GM12878 (cell line): ENCODE results near the gene GGN. TPM values are rescaled to one million over a fixed set of nuclear protein-coding genes. Genes with fewer than 3 reads are reported as not detected.

Source experiments
- ATAC-seq: fragments of 200-7000 bp; cut with Tn5 transposase; 3 replicates; pipeline ENCODE4 v1.9.1; 2020; ENCODE audit warnings: mild to moderate bottlenecking, moderate library complexity
- BruUV-seq: library from RNA; stranded (reverse); fragments of 400-500 nt; replicated peaks from 2 replicates; lab custom pipeline; 2021; lab: Mats Ljungman, UMichigan
- CTCF ChIA-PET: fragments of 300-600 bp; sonication (Branson Sonifier 250); formaldehyde crosslinking; extraction: SDS; loops from one replicate; lab custom pipeline; 2021; ENCODE audit warnings: inconsistent platforms; lab: Yijun Ruan, JAX
- POLR2A ChIA-PET: fragments of 350-600 bp; formaldehyde crosslinking; extraction: SDS; loops from one replicate; lab custom pipeline; 2021; ENCODE audit warnings: inconsistent platforms; lab: Charles Lee
- RAD21 ChIA-PET: fragments of 300-600 bp; sonication (Branson Sonifier 250); formaldehyde crosslinking; loops from one replicate; lab custom pipeline; 2023; ENCODE audit warnings: antibody characterized with exemption; ENCODE audit not compliant: unreplicated experiment; lab: Charles Lee
- SMC1A ChIA-PET: fragments of 300-600 bp; sonication (Branson Sonifier 250); formaldehyde crosslinking; loops from one replicate; lab custom pipeline; 2023; ENCODE audit not compliant: unreplicated experiment, uncharacterized antibody; lab: Charles Lee
- DNase-seq: peaks from one replicate; pipeline ENCODE4 v3.0.0-alpha.2; 2011; ENCODE audit warnings: low read depth, low spot score
- FAIRE-seq: peaks from 3 replicates; lab custom pipeline; 2011; peaks lifted over from hg19 to GRCh38; lab: Jason Lieb, UNC
- H2AFZ ChIP-seq: 2 replicates; pipeline ENCODE4 v1.6.0; 2011; ENCODE audit warnings: low read depth, low read length, control low read depth; ENCODE audit not compliant: control insufficient read depth
- H3K27ac ChIP-seq: 2 replicates; pipeline ENCODE4 v1.5.1; 2011; ENCODE audit warnings: control low read depth; ENCODE audit not compliant: control insufficient read depth, insufficient read depth
- H3K27me3 ChIP-seq, 2 experiments: replicated peaks in 1 of 2; 2 replicates each; pipeline versions ENCODE4 v1.6.0 to v1.6.1; 2011; ENCODE audit warnings: low read length in 1 of 2; ENCODE audit not compliant: control insufficient read depth in 2 of 2, insufficient read depth in 2 of 2
- H3K36me3 ChIP-seq, 2 experiments: 2 replicates each; pipeline ENCODE4 v1.5.1; 2011; ENCODE audit warnings: low read length in 1 of 2; ENCODE audit not compliant: control insufficient read depth in 2 of 2, insufficient read depth in 2 of 2
- H3K4me1 ChIP-seq: 2 replicates; pipeline ENCODE4 v1.6.1; 2011; ENCODE audit warnings: mild to moderate bottlenecking, low read length, moderate library complexity, mixed read lengths; ENCODE audit not compliant: control insufficient read depth, insufficient read depth
- H3K4me2 ChIP-seq: 2 replicates; pipeline ENCODE4 v1.6.0; 2011; ENCODE audit warnings: control low read depth; ENCODE audit not compliant: control insufficient read depth, insufficient read depth
- H3K4me3 ChIP-seq: fragments of 200-600 bp; sonication (generic); 2 replicates; pipeline ENCODE4 v1.5.1; 2016
- H3K79me2 ChIP-seq: 2 replicates; pipeline ENCODE4 v1.6.0; 2011; ENCODE audit warnings: low read length; ENCODE audit not compliant: control insufficient read depth, insufficient read depth
- H3K9ac ChIP-seq: 2 replicates; pipeline ENCODE4 v1.8.0; 2011; ENCODE audit warnings: low read length, control low read depth, mixed read lengths; ENCODE audit not compliant: control insufficient read depth, insufficient read depth
- H3K9me3 ChIP-seq: replicated peaks from 3 replicates; pipeline ENCODE4 v1.5.1; 2011; ENCODE audit warnings: mild to moderate bottlenecking, low read length; ENCODE audit not compliant: control insufficient read depth, insufficient read depth
- H4K20me1 ChIP-seq: 2 replicates; pipeline ENCODE4 v1.6.0; 2011; ENCODE audit not compliant: control insufficient read depth, insufficient read depth
- DPF2 ChIP-seq: fragments of 450-650 bp; IDR thresholded peaks from 2 replicates; pipeline ENCODE4 v1.6.1; 2017; ENCODE audit warnings: mild to moderate bottlenecking
- ESRRA ChIP-seq: IDR thresholded peaks from 2 replicates; pipeline ENCODE4 v1.6.1; 2012; ENCODE audit warnings: mild to moderate bottlenecking, low read length, improper control_type of control experiment
- NFIC ChIP-seq: IDR thresholded peaks from 2 replicates; pipeline ENCODE4 v1.6.1; 2012; ENCODE audit warnings: low read depth, mild to moderate bottlenecking, inconsistent platforms, low read length, moderate library complexity
- NRF1 ChIP-seq: conservative IDR thresholded peaks from 2 replicates; pipeline ENCODE4 v1.6.1; 2011; ENCODE audit warnings: mild to moderate bottlenecking, low read depth, low read length, improper control_type of control experiment
- RAD51 ChIP-seq: fragments of 450-650 bp; IDR thresholded peaks from 2 replicates; pipeline ENCODE4 v1.6.1; 2016; ENCODE audit warnings: moderate library complexity, mild to moderate bottlenecking, inconsistent platforms
- SREBF1 ChIP-seq: IDR thresholded peaks from 2 replicates; pipeline ENCODE4 v1.6.1; 2012; ENCODE audit warnings: mild to moderate bottlenecking, low read length
- STAT3 ChIP-seq: IDR thresholded peaks from 2 replicates; pipeline ENCODE4 v1.6.1; 2011; ENCODE audit warnings: low read depth, low read length, improper control_type of control experiment
- WGBS: methylation state at CpG from one replicate; pipeline ENCODE4 v1.1.6; 2016; ENCODE audit warnings: low lambda C conversion rate; ENCODE audit not compliant: insufficient replicate concordance, insufficient coverage; ENCODE audit errors: missing lambda C conversion rate; 5-methylcytosine and 5-hydroxymethylcytosine counted together
- in situ Hi-C: fragments of 300-500 bp; cut with MboI; formaldehyde crosslinking; loops from 9 replicates; pipeline ENCODE4 v1.14.3; 2018; ENCODE audit warnings: mixed read lengths
- intact Hi-C: fragments of 100-400 bp; cut with micrococcal nuclease; formaldehyde crosslinking; loops from one replicate; pipeline ENCODE4 v1.14.2; 2022; ENCODE audit not compliant: unreplicated experiment
- polyA plus RNA-seq, 11 experiments: library from polyadenylated mRNA; depleted of rRNA in 4 of 11; unstranded in 6 of 11; stranded (reverse) in 5 of 11; fragments of >200 nt; fragmentation: Nextera tagmentation in 4 of 11; fragmentation: Illumina TruSeq in 1 of 11; extraction: Ambion mirVana in 4 of 11; extraction: Trizol in 1 of 11; gene quantifications; 1 replicate in 1 of 11; 2 replicates in 10 of 11; pipeline versions ENCODE4 v1.2.1 to v1.2.3, GENCODE V29; 2011 to 2016; ENCODE audit warnings: inconsistent platforms in 2 of 11, missing spikeins in 2 of 11, low read depth in 1 of 11
- total RNA-seq, 4 experiments: library from RNA; depleted of rRNA in 3 of 4; stranded (reverse); fragments of >200 nt in 3 of 4; fragmentation: Illumina TruSeq in 1 of 4; extraction: Trizol in 1 of 4; gene quantifications; 2 replicates each; pipeline versions ENCODE4 v1.2.1 to v1.2.3, GENCODE V29; 2013 to 2021
- TF ChIP-seq, protein P1 (sequence below): fragments of 450-650 bp; IDR thresholded peaks from 2 replicates; pipeline ENCODE4 v1.6.1; 2016; ENCODE audit warnings: mild to moderate bottlenecking
- TF ChIP-seq, protein P2 (sequence below): IDR thresholded peaks from 2 replicates; pipeline ENCODE4 v1.6.1; 2011; ENCODE audit warnings: borderline replicate concordance, low read depth, mild to moderate bottlenecking, moderate library complexity, low read length; ENCODE audit not compliant: insufficient read depth, poor library complexity, severe bottlenecking
- TF ChIP-seq, protein P3 (sequence below): fragments of 450-650 bp; IDR thresholded peaks from 2 replicates; pipeline ENCODE4 v1.6.1; 2016; ENCODE audit warnings: mild to moderate bottlenecking
- TF ChIP-seq, protein P4 (sequence below): IDR thresholded peaks from 2 replicates; pipeline ENCODE4 v1.6.1; 2011; ENCODE audit warnings: borderline replicate concordance, low read depth, mild to moderate bottlenecking, moderate library complexity, mixed read lengths, low read length; ENCODE audit not compliant: insufficient read depth; ENCODE audit errors: extremely low read length
- TF ChIP-seq, protein P5 (sequence below): IDR thresholded peaks from 2 replicates; pipeline ENCODE4 v1.6.1; 2012; ENCODE audit warnings: low read depth, low read length, improper control_type of control experiment
- TF ChIP-seq, protein P6 (sequence below): IDR thresholded peaks from 2 replicates; pipeline ENCODE4 v1.6.1; 2012; ENCODE audit warnings: low read depth, low read length, improper control_type of control experiment

GGN gene
- total and polyA plus RNA-seq, 10 of the 15 experiments (the other 5 are each of a cell fraction or from before 2014, with no cell fraction given), result not detected

DNA sequence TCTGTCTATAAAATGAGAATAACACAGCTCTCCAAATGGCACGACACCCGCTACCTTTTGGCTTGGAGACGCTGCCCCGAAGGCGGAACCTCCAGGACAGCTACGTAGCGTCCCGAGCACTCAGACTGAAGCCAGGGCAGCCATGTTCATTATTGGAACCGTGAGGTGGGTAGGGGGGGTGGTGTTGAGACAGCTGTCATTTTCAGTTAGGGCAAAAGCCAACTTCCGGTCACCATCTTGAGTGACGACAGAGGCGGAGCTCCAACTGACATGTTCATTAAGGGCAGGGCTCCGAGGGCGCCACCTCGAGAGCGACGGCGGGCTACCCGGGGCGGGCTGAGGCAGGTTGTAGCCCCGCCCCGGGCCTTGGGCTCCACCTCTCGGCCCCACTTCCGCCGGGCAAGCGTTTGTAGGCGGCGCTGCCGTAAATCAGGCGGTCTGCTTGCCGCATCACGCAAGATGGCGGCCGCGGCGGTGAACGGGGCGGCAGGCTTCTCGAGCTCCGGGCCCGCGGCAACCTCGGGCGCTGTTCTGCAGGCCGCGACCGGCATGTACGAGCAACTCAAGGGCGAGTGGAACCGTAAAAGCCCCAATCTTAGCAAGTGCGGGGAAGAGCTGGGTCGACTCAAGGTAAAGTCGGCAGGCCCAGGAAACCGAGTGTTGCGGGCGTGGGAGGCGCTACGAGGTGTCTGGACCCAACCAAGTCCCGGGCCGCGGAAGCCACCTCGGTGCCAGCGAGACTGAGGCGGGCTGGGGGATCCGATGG is 13.3 kb downstream of the GGN start, which contains the start of gene PSMD8:
Gene PSMD8 (plus strand): TSS at position 240 of the 766 bp plus-strand sequence. CDS start 31 bp downstream, at position 271.
- peaks cover 28% of the 10 kb centered on the region for H3K79me2 ChIP-seq
- peak; percentile 99 for DNase-seq
- peak within 1 kb of the TSS; percentile 88 for H3K27ac ChIP-seq
- H3K4me2 ChIP-seq, result peak within 1 kb of the TSS; percentile 97
- intact Hi-C loops, result loop anchor here (1.0 kb wide), 1 partner anchor 39 kb away; the partner anchor contains the start of gene CATSPERG
- H3K9me3 ChIP-seq, result no peaks in the 10 kb centered on the region
- H4K20me1 ChIP-seq, result no peaks in the 10 kb centered on the region
- WGBS, result under 1% methylated on average over 65 of the region's 65 CpGs
- BruUV-seq, result no TSS peak
- H3K9ac ChIP-seq, result peak within 1 kb of the TSS; percentile 89
- ChIA-PET SMC1A (interaction anchor here (0.6 to 1.7 kb wide), 9 partner anchors 28 to 475 kb away, joined by 3 to 21 read pairs (median 5); partner anchors contain the start of genes ACTN4, CATSPERG and FAM98C), CTCF (interaction anchor here (0.6 to 2.8 kb wide), 16 partner anchors 13 to 556 kb away, joined by 3 to 34 read pairs (median 4); partner anchors contain the start of genes CATSPERG, FAM98C, GGN and MRPS12), POLR2A (interaction anchor here (0.5 to 2.6 kb wide), 16 partner anchors 10 to 909 kb away, joined by 3 to 26 read pairs (median 4); partner anchors contain the start of genes CATSPERG, FAM98C, GGN and NFKBIB), RAD21 (interaction anchor here (0.5 to 4.8 kb wide), 18 partner anchors 13 to 556 kb away, joined by 3 to 46 read pairs (median 4); partner anchors contain the start of genes ACTN4, CATSPERG, EIF3K and FAM98C)
- H2AFZ ChIP-seq, result peak within 1 kb of the TSS; percentile 99
- peaks cover 14% of the 10 kb centered on the region for H3K4me1 ChIP-seq
- FAIRE-seq, result peak; percentile 100
- in situ Hi-C loops, result loop anchor here (5.0 kb wide), 1 partner anchor 37 kb away; the partner anchor contains the start of gene CATSPERG
- H3K4me3 ChIP-seq, result peak within 1 kb of the TSS; percentile 81
- peaks cover 2 to 10% of the 10 kb centered on the region in 2 experiments; a peak in 3 of 4 replicates for H3K36me3 ChIP-seq
- H3K27me3 ChIP-seq, result peaks cover 0 to 2% of the 10 kb centered on the region in 2 experiments; a peak in 1 of 4 replicates
- ATAC-seq, result peak; percentile 99
- no peak for TF ChIP-seq ESRRA
- TF ChIP-seq, protein P1, sequence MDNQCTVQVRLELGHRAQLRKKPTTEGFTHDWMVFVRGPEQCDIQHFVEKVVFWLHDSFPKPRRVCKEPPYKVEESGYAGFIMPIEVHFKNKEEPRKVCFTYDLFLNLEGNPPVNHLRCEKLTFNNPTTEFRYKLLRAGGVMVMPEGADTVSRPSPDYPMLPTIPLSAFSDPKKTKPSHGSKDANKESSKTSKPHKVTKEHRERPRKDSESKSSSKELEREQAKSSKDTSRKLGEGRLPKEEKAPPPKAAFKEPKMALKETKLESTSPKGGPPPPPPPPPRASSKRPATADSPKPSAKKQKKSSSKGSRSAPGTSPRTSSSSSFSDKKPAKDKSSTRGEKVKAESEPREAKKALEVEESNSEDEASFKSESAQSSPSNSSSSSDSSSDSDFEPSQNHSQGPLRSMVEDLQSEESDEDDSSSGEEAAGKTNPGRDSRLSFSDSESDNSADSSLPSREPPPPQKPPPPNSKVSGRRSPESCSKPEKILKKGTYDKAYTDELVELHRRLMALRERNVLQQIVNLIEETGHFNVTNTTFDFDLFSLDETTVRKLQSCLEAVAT, result peak; percentile 52; the same call in 1 of the 2 replicates
- TF ChIP-seq, protein P2, sequence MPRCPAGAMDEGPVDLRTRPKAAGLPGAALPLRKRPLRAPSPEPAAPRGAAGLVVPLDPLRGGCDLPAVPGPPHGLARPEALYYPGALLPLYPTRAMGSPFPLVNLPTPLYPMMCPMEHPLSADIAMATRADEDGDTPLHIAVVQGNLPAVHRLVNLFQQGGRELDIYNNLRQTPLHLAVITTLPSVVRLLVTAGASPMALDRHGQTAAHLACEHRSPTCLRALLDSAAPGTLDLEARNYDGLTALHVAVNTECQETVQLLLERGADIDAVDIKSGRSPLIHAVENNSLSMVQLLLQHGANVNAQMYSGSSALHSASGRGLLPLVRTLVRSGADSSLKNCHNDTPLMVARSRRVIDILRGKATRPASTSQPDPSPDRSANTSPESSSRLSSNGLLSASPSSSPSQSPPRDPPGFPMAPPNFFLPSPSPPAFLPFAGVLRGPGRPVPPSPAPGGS, result peak; percentile 12
- TF ChIP-seq NFIC, result no peak
- TF ChIP-seq DPF2, result peak; percentile 69; the same call in 1 of the 2 replicates
- no peak for TF ChIP-seq SREBF1
- TF ChIP-seq, protein P3, sequence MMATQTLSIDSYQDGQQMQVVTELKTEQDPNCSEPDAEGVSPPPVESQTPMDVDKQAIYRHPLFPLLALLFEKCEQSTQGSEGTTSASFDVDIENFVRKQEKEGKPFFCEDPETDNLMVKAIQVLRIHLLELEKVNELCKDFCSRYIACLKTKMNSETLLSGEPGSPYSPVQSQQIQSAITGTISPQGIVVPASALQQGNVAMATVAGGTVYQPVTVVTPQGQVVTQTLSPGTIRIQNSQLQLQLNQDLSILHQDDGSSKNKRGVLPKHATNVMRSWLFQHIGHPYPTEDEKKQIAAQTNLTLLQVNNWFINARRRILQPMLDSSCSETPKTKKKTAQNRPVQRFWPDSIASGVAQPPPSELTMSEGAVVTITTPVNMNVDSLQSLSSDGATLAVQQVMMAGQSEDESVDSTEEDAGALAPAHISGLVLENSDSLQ, result peak; percentile 96
- TF ChIP-seq, protein P4, sequence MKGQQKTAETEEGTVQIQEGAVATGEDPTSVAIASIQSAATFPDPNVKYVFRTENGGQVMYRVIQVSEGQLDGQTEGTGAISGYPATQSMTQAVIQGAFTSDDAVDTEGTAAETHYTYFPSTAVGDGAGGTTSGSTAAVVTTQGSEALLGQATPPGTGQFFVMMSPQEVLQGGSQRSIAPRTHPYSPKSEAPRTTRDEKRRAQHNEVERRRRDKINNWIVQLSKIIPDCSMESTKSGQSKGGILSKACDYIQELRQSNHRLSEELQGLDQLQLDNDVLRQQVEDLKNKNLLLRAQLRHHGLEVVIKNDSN, result no peak
- TF ChIP-seq, protein P5, sequence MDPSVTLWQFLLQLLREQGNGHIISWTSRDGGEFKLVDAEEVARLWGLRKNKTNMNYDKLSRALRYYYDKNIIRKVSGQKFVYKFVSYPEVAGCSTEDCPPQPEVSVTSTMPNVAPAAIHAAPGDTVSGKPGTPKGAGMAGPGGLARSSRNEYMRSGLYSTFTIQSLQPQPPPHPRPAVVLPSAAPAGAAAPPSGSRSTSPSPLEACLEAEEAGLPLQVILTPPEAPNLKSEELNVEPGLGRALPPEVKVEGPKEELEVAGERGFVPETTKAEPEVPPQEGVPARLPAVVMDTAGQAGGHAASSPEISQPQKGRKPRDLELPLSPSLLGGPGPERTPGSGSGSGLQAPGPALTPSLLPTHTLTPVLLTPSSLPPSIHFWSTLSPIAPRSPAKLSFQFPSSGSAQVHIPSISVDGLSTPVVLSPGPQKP, result peak; percentile 95
- TF ChIP-seq RAD51, result 0 out of 2 replicates have a peak, but pooled peaks have one; percentile 15
- no peak for TF ChIP-seq NRF1
- TF ChIP-seq, protein P6, sequence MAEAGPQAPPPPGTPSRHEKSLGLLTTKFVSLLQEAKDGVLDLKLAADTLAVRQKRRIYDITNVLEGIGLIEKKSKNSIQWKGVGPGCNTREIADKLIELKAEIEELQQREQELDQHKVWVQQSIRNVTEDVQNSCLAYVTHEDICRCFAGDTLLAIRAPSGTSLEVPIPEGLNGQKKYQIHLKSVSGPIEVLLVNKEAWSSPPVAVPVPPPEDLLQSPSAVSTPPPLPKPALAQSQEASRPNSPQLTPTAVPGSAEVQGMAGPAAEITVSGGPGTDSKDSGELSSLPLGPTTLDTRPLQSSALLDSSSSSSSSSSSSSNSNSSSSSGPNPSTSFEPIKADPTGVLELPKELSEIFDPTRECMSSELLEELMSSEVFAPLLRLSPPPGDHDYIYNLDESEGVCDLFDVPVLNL, result 0 out of 2 replicates have a peak, but pooled peaks have one; percentile 34
- no peak for TF ChIP-seq STAT3
